NCI-H2171 (cell line): ENCODE measurements around the gene PNMA6E.
A peak's percentile ranks its signal among the peaks of the same experiment; 100 is the strongest.
"Not testable (repeated sequence)": the region's sequence is repeated elsewhere in the genome, so short reads cannot be mapped to it uniquely, and the experiment has no call there.

Experiments
- DNase-seq: peaks from one replicate; lab custom pipeline; 2025; lab: John Stamatoyannopoulos, UW

Gene PNMA6E

GRCh38 chrX:153408871-153409351 lies 7.8 kb upstream of the PNMA6E start:
- no peak for DNase-seq

GRCh38 chrX:153408221-153408721 lies 7.1 kb upstream of the PNMA6E start:
- DNase-seq = no peak

GRCh38 chrX:153407736-153408135 lies 6.6 kb upstream of the PNMA6E start:
- DNase-seq = no peak

GRCh38 chrX:153406903-153407302 lies 5.8 kb upstream of the PNMA6E start:
- no peak for DNase-seq

- no peak for DNase-seq
Observed at GRCh38 chrX:153406011-153406410, 4.9 kb upstream of the PNMA6E start.

- no peak for DNase-seq
Observed at GRCh38 chrX:153405426-153405825, 4.3 kb upstream of the PNMA6E start.

GRCh38 chrX:153404333-153404732 lies 3.2 kb upstream of the PNMA6E start:
- DNase-seq = not testable (repeated sequence)

GRCh38 chrX:153400146-153401132 lies 711 bp downstream of the PNMA6E start:
- no peak for DNase-seq

GRCh38 chrX:153398275-153398960 lies 2.7 kb downstream of the PNMA6E start:
- DNase-seq = no peak

GRCh38 chrX:153397256-153397960 lies 3.7 kb downstream of the PNMA6E start:
- DNase-seq = peak; percentile 37

GRCh38 chrX:153396320-153397195 lies 4.6 kb downstream of the PNMA6E start:
- DNase-seq = no peak

GRCh38 chrX:153395613-153396319 lies 5.4 kb downstream of the PNMA6E start:
- DNase-seq = no peak

GRCh38 chrX:153394612-153395011 lies 6.5 kb downstream of the PNMA6E start:
- DNase-seq = no peak

- DNase-seq = no peak
Observed at GRCh38 chrX:153392642-153393321, 8.4 kb downstream of the PNMA6E start.

- not testable (repeated sequence) for DNase-seq
Observed at GRCh38 chrX:153389460-153389768, 11.7 kb downstream of the PNMA6E start.

GRCh38 chrX:153388722-153389459 lies 12.3 kb downstream of the PNMA6E start:
- no peak for DNase-seq

GRCh38 chrX:153387987-153388721 lies 13.0 kb downstream of the PNMA6E start:
- no peak for DNase-seq

- DNase-seq = no peak
Observed at GRCh38 chrX:153387345-153387744, 13.8 kb downstream of the PNMA6E start.

GRCh38 chrX:153386097-153386496 lies 15.1 kb downstream of the PNMA6E start:
- no peak for DNase-seq
